Colonic mucosa (tissue), 4 donors: Measurements from ENCODE around the gene ROR2. TPM values are rescaled to one million over a fixed set of nuclear protein-coding genes. Genes with fewer than 3 reads are reported as not detected.
A peak's percentile ranks its signal among the peaks of the same experiment; 100 is the strongest.

Experiments
- DNase-seq: peaks from one replicate; pipeline ENCODE4 v3.0.0-alpha.2; 2020
- H3K27ac ChIP-seq: fragments of 200-600 bp; one replicate; pipeline ENCODE4 v1.8.0; 2021
- H3K27me3 ChIP-seq: fragments of 200-600 bp; one replicate; pipeline ENCODE4 v1.8.0; 2021
- H3K36me3 ChIP-seq: fragments of 200-600 bp; one replicate; pipeline ENCODE4 v1.8.0; 2021
- H3K4me1 ChIP-seq: fragments of 200-600 bp; one replicate; pipeline ENCODE4 v1.8.0; 2021; ENCODE audit warnings: mild to moderate bottlenecking
- H3K4me3 ChIP-seq: fragments of 200-600 bp; one replicate; pipeline ENCODE4 v1.8.0; 2021
- H3K9ac ChIP-seq, 2 donors: one replicate each; pipeline ENCODE4 v1.7.0; 2013; ENCODE audit warnings: control low read depth in 2 of 2, low read depth in 2 of 2, low read length in 2 of 2
- H3K9me3 ChIP-seq: fragments of 200-600 bp; one replicate; pipeline ENCODE4 v1.8.0; 2021
- intact Hi-C: fragments of 100-400 bp; cut with DNase I; formaldehyde crosslinking; loops from one replicate; pipeline ENCODE4 v1.14.1; 2022
- total RNA-seq, 2 donors: library from RNA; stranded (reverse); fragmentation: NEBNext Ultra II Directional in 1 of 2; extraction: Animal tissue kit (Norgen Biotek cat#: 25700) in 1 of 2; gene quantifications; one replicate each; pipeline ENCODE4 v1.2.1, GENCODE V29; 2021
- TF ChIP-seq, protein P1 (sequence below): fragments of 200-600 bp; IDR thresholded peaks from one replicate; pipeline ENCODE4 v1.8.0; 2022; ENCODE audit warnings: antibody characterized with exemption, mild to moderate bottlenecking
- donor health status: healthy.
- donor health status: DM: no; HTN: no; CAD: no.
- donor health status: DM: no; HTN: no; CAD: no.

ROR2 gene
- total RNA-seq, 2 donors from 2014 or later = 1.7 to 9.1 TPM

DNA sequence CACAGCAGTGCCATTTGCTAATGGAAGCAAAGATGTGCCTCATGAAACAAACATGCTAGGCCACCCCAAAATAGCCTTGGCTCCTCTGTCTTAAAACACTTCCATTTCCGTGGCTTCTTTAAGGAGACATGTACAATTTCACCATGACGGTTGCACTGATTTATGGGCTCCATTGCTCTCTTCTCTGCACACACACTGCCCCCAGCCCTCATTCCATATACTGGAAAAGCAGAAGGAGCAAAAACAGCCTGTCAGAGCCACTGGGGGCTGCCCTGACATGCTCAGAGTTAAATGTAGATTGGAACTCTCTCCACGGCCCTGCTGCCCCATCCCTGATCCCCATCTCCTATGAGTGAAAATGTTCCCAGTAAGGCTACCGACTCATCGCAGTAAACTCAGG is 114.8 kb downstream of the ROR2 start:
- Histone ChIP-seq H3K27me3 (no peaks in the 10 kb centered on the region), H3K9ac (no peak overlapping the region), H3K27ac (no peak overlapping the region), H3K4me3 (no peak overlapping the region), H3K36me3 (no peaks in the 10 kb centered on the region), H3K4me1 (peaks cover 8% of the 10 kb centered on the region), H3K9me3 (no peaks in the 10 kb centered on the region)
- no peak for DNase-seq
- intact Hi-C loops = no loop called here
- TF ChIP-seq, protein P1, sequence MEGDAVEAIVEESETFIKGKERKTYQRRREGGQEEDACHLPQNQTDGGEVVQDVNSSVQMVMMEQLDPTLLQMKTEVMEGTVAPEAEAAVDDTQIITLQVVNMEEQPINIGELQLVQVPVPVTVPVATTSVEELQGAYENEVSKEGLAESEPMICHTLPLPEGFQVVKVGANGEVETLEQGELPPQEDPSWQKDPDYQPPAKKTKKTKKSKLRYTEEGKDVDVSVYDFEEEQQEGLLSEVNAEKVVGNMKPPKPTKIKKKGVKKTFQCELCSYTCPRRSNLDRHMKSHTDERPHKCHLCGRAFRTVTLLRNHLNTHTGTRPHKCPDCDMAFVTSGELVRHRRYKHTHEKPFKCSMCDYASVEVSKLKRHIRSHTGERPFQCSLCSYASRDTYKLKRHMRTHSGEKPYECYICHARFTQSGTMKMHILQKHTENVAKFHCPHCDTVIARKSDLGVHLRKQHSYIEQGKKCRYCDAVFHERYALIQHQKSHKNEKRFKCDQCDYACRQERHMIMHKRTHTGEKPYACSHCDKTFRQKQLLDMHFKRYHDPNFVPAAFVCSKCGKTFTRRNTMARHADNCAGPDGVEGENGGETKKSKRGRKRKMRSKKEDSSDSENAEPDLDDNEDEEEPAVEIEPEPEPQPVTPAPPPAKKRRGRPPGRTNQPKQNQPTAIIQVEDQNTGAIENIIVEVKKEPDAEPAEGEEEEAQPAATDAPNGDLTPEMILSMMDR = no peak

GRCh38 chr9:91834740-91835139 is 115.3 kb downstream of the ROR2 start:
- DNase-seq = no peak
- H3K9me3 ChIP-seq = no peaks in the 10 kb centered on the region
- no peak overlapping the region for H3K27ac ChIP-seq
- no peaks in the 10 kb centered on the region for H3K36me3 ChIP-seq
- no peak overlapping the region for H3K4me3 ChIP-seq
- peaks cover 8% of the 10 kb centered on the region for H3K4me1 ChIP-seq
- TF ChIP-seq, protein P1 = no peak
- no peaks in the 10 kb centered on the region for H3K27me3 ChIP-seq
- no peak overlapping the region for H3K9ac ChIP-seq
- intact Hi-C loops = no loop called here

DNA sequence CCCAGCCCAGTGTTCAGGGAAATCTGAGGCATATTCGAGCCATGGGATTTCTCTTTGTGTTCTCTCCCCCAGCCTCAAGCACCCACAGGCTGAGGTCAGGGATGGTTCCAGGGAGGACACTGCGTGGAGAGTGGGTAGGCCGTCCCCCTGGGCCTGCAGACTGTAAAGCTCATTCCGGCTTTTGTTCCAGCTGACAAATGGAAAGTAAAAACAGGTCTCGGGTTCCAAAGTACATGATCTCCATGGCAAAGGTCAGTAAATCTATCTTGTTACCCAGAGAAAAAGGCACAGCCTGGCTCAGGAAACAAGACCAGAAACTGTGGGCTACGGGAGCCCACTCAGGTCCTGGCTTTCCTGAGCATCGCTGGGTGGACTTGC is 116.2 kb downstream of the ROR2 start:
- Histone ChIP-seq H3K4me1 (peaks cover 8% of the 10 kb centered on the region), H3K36me3 (no peaks in the 10 kb centered on the region), H3K9me3 (no peaks in the 10 kb centered on the region), H3K27ac (no peak overlapping the region), H3K4me3 (no peak overlapping the region), H3K27me3 (no peaks in the 10 kb centered on the region), H3K9ac (peak overlapping the region in 1 of 2 donors; percentile 12)
- TF ChIP-seq, protein P1 = no peak
- DNase-seq = no peak
- intact Hi-C loops = no loop called here

DNA sequence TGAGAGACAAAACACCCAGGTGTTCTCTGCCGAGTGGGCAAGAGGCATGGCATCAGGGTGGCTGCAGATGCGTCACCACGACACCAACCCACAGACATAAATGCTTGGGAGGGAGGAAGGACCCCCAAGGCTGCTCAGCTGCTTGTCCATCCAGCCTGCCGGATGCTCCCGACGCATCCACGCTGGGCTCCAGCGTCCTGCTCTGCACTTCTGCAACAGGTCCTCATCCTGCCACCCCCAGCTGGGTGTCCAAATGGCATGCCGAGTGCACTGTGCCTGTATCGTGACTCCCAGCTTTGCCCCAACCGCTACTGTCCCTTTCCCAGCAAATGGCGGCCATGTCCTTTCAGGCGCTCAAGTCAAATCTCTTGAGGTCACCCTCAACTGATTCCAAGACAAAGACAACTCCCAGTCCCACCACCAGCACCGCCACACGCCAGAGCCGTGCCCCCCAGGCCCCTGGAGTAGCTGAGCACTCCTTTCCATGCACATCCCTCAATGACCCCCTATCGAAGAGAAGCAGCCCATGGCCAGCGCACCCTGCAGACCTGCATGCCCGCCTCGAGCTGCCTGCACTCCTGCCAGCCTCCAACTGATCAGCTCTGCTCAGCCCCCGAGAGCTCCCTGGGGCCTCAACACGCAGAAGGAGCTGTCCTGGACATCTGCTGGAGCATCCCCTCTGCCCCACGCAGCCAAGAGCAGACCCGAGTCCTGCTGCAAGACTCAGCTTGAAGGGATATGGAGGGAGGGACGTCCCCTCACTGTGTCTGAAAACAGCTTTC is 116.7 kb downstream of the ROR2 start:
- H3K9ac ChIP-seq = peak overlapping the region in 1 of 2 donors; percentile 12
- peaks cover 2% of the 10 kb centered on the region for H3K4me1 ChIP-seq
- H3K4me3 ChIP-seq = no peak overlapping the region
- no peaks in the 10 kb centered on the region for H3K9me3 ChIP-seq
- no peaks in the 10 kb centered on the region for H3K36me3 ChIP-seq
- H3K27ac ChIP-seq = no peak overlapping the region
- TF ChIP-seq, protein P1 = no peak
- intact Hi-C loops = no loop called here
- no peak for DNase-seq
- no peaks in the 10 kb centered on the region for H3K27me3 ChIP-seq

GRCh38 chr9:91832322-91832721 is 117.7 kb downstream of the ROR2 start:
- Histone ChIP-seq H3K9me3 (no peaks in the 10 kb centered on the region), H3K9ac (no peak overlapping the region), H3K27ac (no peak overlapping the region), H3K36me3 (no peaks in the 10 kb centered on the region), H3K4me1 (no peaks in the 10 kb centered on the region), H3K4me3 (no peak overlapping the region), H3K27me3 (no peaks in the 10 kb centered on the region)
- intact Hi-C loops = no loop called here
- TF ChIP-seq, protein P1 = no peak
- no peak for DNase-seq
